T-cell (primary cell): Measurements from ENCODE around the gene ST6GALNAC3. TPM values are rescaled to one million over a fixed set of nuclear protein-coding genes. Genes with fewer than 3 reads are reported as not detected.
A peak's percentile ranks its signal among the peaks of the same experiment; 100 is the strongest.

Experiments
- ATAC-seq, 4 experiments: fragments of 200-7000 bp in 3 of 4; fragments of 150-1000 bp in 1 of 4; cut with Tn5 transposase; replicated peaks in 1 of 4; 1 replicate in 3 of 4; 2 replicates in 1 of 4; pipeline ENCODE4 v1.10.0; 2021; ENCODE audit warnings: moderate library complexity in 3 of 4, mild to moderate bottlenecking in 2 of 4, moderate number of reproducible peaks in 1 of 4
- CTCF ChIA-PET, 2 donors: fragments of 300-600 bp; sonication (Branson Sonifier 250); formaldehyde crosslinking; loops; one replicate each; lab custom pipeline; 2022; ENCODE audit warnings: antibody characterized with exemption in 2 of 2; lab: Charles Lee
- POLR2A ChIA-PET, 2 donors: fragments of 300-600 bp; sonication (Branson Sonifier 250); formaldehyde crosslinking; loops; one replicate each; lab custom pipeline; 2022; ENCODE audit warnings: antibody characterized with exemption in 2 of 2; lab: Charles Lee
- DNase-seq, 35 experiments: peaks; one replicate each; pipeline versions ENCODE4 v3.0.0 to v3.0.0-alpha.2; 2013 to 2023
- H3K27ac ChIP-seq: one replicate; pipeline ENCODE4 v1.5.1; 2013; ENCODE audit warnings: low read length
- H3K27me3 ChIP-seq, 2 experiments: replicated peaks in 1 of 2; 1 replicate in 1 of 2; 2 replicates in 1 of 2; pipeline versions ENCODE4 v1.6.1 to v1.7.0; 2013; ENCODE audit warnings: low read length in 1 of 2, mixed read lengths in 1 of 2; ENCODE audit not compliant: control insufficient read depth in 2 of 2, insufficient read depth in 2 of 2; ENCODE audit errors: extremely low read depth in 1 of 2
- H3K36me3 ChIP-seq, 2 donors: 1 replicate in 1 of 2; 2 replicates in 1 of 2; pipeline versions ENCODE4 v1.6.1 to v1.7.0; 2013; ENCODE audit warnings: low read length in 1 of 2; ENCODE audit not compliant: control insufficient read depth in 2 of 2, insufficient read depth in 1 of 2; ENCODE audit errors: extremely low read depth in 1 of 2
- H3K4me1 ChIP-seq, 2 experiments: 1 replicate in 1 of 2; 2 replicates in 1 of 2; pipeline versions ENCODE4 v1.6.1 to v1.7.0; 2013; ENCODE audit warnings: low read length in 2 of 2, mixed read lengths in 1 of 2; ENCODE audit not compliant: insufficient read depth in 2 of 2, control insufficient read depth in 1 of 2; ENCODE audit errors: extremely low read depth in 1 of 2
- H3K4me3 ChIP-seq, 2 donors: 1 replicate in 1 of 2; 2 replicates in 1 of 2; pipeline versions ENCODE4 v1.5.1 to v1.7.0; 2013; ENCODE audit warnings: mild to moderate bottlenecking in 2 of 2, low read length in 1 of 2, moderate library complexity in 1 of 2; ENCODE audit not compliant: control insufficient read depth in 1 of 2; ENCODE audit errors: extremely low read depth in 1 of 2
- H3K9me3 ChIP-seq: 2 replicates; pipeline ENCODE4 v1.7.0; 2013
- H3K27ac Mint-ChIP-seq, 2 donors: one replicate each; pipeline ENCODE4 v1.8.0; 2020 to 2021; ENCODE audit warnings: mild to moderate bottlenecking in 2 of 2, mixed read lengths in 2 of 2
- H3K27me3 Mint-ChIP-seq, 2 donors: one replicate each; pipeline ENCODE4 v1.8.0; 2021 to 2022; ENCODE audit warnings: mixed read lengths in 2 of 2
- H3K36me3 Mint-ChIP-seq: one replicate; pipeline ENCODE4 v1.8.0; 2021; ENCODE audit warnings: mixed read lengths
- H3K4me1 Mint-ChIP-seq, 3 donors: one replicate each; pipeline ENCODE4 v1.8.0; 2020 to 2022; ENCODE audit warnings: mixed read lengths in 3 of 3, mild to moderate bottlenecking in 1 of 3
- H3K4me3 Mint-ChIP-seq, 3 donors: one replicate each; pipeline ENCODE4 v1.8.0; 2020 to 2022; ENCODE audit warnings: mild to moderate bottlenecking in 3 of 3, mixed read lengths in 3 of 3, moderate library complexity in 3 of 3
- H3K9me3 Mint-ChIP-seq, 3 donors: one replicate each; pipeline ENCODE4 v1.8.0; 2020 to 2022; ENCODE audit warnings: mixed read lengths in 3 of 3
- WGBS: methylation state at CpG from one replicate; pipeline ENCODE4 v1.1.5; 2013; ENCODE audit warnings: missing lambda C conversion rate; ENCODE audit not compliant: insufficient coverage; 5-methylcytosine and 5-hydroxymethylcytosine counted together
- total RNA-seq, 35 experiments: library from RNA in 6 of 35; stranded (reverse) in 6 of 35; fragments of 120-200 nt in 1 of 35; gene quantifications; one replicate each; pipeline versions ENCODE4 v1.2.1 to v1.2.4 and lab custom pipeline; 2013 to 2026

ST6GALNAC3 gene
- total RNA-seq, 5 donors from 2014 or later (not counting 1 experiment from before 2014, with no cell fraction given) = 0.33 to 6.6 (median 1.5) TPM

- WGBS = 50% methylated on average over 1 of the region's 2 CpGs
- H3K9me3 Mint-ChIP-seq = no peaks in the 10 kb centered on the region
- ATAC-seq (no peak), DNase-seq (no peak)
- H3K4me3 Mint-ChIP-seq = no peak overlapping the region
- Histone ChIP-seq H3K4me1 (peaks cover 3 to 10% of the 10 kb centered on the region in 2 experiments), H3K36me3 (peaks cover 0 to 3% of the 10 kb centered on the region in 2 donors), H3K9me3 (no peaks in the 10 kb centered on the region), H3K4me3 (no peak overlapping the region), H3K27me3 (no peaks in the 10 kb centered on the region), H3K27ac (no peak overlapping the region)
- H3K4me1 Mint-ChIP-seq = peaks cover 11 to 18% (median 15%) of the 10 kb centered on the region in 3 donors
- ChIA-PET POLR2A (no interaction called here), CTCF (no interaction called here)
- no peak overlapping the region for H3K27ac Mint-ChIP-seq
- H3K36me3 Mint-ChIP-seq = no peaks in the 10 kb centered on the region
- H3K27me3 Mint-ChIP-seq = no peaks in the 10 kb centered on the region
Observed at GRCh38 chr1:76503736-76504135, 429.2 kb downstream of the ST6GALNAC3 start.

GRCh38 chr1:76507376-76507775 is 432.8 kb downstream of the ST6GALNAC3 start:
- CTCF ChIA-PET = no interaction called here
- H3K4me1 Mint-ChIP-seq = peaks cover 7 to 19% (median 9%) of the 10 kb centered on the region in 3 donors

DNA sequence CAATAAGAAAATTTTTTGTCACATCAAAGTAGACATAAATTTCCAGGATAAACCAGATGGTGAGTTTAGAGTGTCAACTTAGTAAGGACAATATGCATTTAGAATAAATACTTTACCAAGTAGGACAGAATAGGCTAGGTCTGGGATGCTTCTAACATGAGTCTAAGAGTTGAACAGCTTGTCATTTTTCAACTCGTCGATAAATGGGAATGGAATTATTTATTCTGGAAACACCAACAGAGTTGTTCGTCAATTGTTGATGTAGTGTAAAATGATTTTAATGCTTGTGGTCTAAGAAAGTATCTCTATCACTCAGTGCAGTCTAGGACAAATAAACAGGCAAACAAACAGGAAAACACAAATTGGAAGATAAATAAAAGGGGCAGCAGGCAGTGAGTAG is 434.3 kb downstream of the ST6GALNAC3 start:
- Mint-ChIP-seq H3K27me3 (no peaks in the 10 kb centered on the region), H3K36me3 (no peaks in the 10 kb centered on the region), H3K9me3 (no peaks in the 10 kb centered on the region), H3K27ac (no peak overlapping the region), H3K4me3 (no peak overlapping the region), H3K4me1 (peaks cover 7 to 16% (median 8%) of the 10 kb centered on the region in 3 donors)
- H3K4me3 ChIP-seq = no peak overlapping the region
- WGBS = 100% methylated on average over 2 of the region's 3 CpGs
- H3K9me3 ChIP-seq = no peaks in the 10 kb centered on the region
- POLR2A ChIA-PET = no interaction called here
- DNase-seq = no peak
- H3K27me3 ChIP-seq = no peaks in the 10 kb centered on the region
- no peak for ATAC-seq
- peaks cover 5 to 8% of the 10 kb centered on the region in 2 experiments for H3K4me1 ChIP-seq
- CTCF ChIA-PET = no interaction called here
- H3K27ac ChIP-seq = no peak overlapping the region
- peaks cover 0 to 3% of the 10 kb centered on the region in 2 donors for H3K36me3 ChIP-seq

More at GRCh38 chr1:76507376-76507775, 432.8 kb downstream of the ST6GALNAC3 start:
- H3K36me3 Mint-ChIP-seq = no peaks in the 10 kb centered on the region
- no peaks in the 10 kb centered on the region for H3K27me3 Mint-ChIP-seq
- POLR2A ChIA-PET = no interaction called here
- ATAC-seq (no peak), DNase-seq (no peak)
- Histone ChIP-seq H3K4me3 (no peak overlapping the region), H3K9me3 (no peaks in the 10 kb centered on the region), H3K27me3 (no peaks in the 10 kb centered on the region), H3K27ac (no peak overlapping the region), H3K36me3 (peaks cover 0 to 3% of the 10 kb centered on the region in 2 donors), H3K4me1 (peaks cover 5 to 8% of the 10 kb centered on the region in 2 experiments)
- no peak overlapping the region for H3K4me3 Mint-ChIP-seq
- H3K27ac Mint-ChIP-seq = no peak overlapping the region
- whole genome bisulfite sequencing = no CpG with 5 or more reads among the region's 3 CpGs
- H3K9me3 Mint-ChIP-seq = no peaks in the 10 kb centered on the region

- Histone ChIP-seq H3K4me3 (no peak overlapping the region), H3K4me1 (peaks cover 5 to 8% of the 10 kb centered on the region in 2 experiments), H3K27ac (no peak overlapping the region), H3K9me3 (no peaks in the 10 kb centered on the region), H3K36me3 (peaks cover 0 to 3% of the 10 kb centered on the region in 2 donors), H3K27me3 (no peaks in the 10 kb centered on the region)
- DNase-seq = no peak
- no peaks in the 10 kb centered on the region for H3K9me3 Mint-ChIP-seq
- 52% methylated on average over 2 of the region's 7 CpGs for WGBS
- ChIA-PET POLR2A (no interaction called here), CTCF (no interaction called here)
- H3K27ac Mint-ChIP-seq = no peak overlapping the region
- H3K4me3 Mint-ChIP-seq = peak overlapping the region in 1 of 3 donors; percentile 11
- H3K36me3 Mint-ChIP-seq = no peaks in the 10 kb centered on the region
- peaks cover 7 to 16% (median 8%) of the 10 kb centered on the region in 3 donors for H3K4me1 Mint-ChIP-seq
- ATAC-seq = peak in 2 of 4 experiments; percentile 29 to 37
- H3K27me3 Mint-ChIP-seq = no peaks in the 10 kb centered on the region
Observed at GRCh38 chr1:76510672-76511557, 436.4 kb downstream of the ST6GALNAC3 start.

- Histone ChIP-seq H3K4me3 (no peak overlapping the region), H3K4me1 (peaks cover 5 to 8% of the 10 kb centered on the region in 2 experiments), H3K9me3 (no peaks in the 10 kb centered on the region), H3K36me3 (peaks cover 0 to 3% of the 10 kb centered on the region in 2 donors), H3K27me3 (no peaks in the 10 kb centered on the region), H3K27ac (no peak overlapping the region)
- ChIA-PET POLR2A (no interaction called here), CTCF (no interaction called here)
- DNase-seq = no peak
- no peaks in the 10 kb centered on the region for H3K9me3 Mint-ChIP-seq
- H3K4me1 Mint-ChIP-seq = peaks cover 7 to 16% (median 8%) of the 10 kb centered on the region in 3 donors
- H3K4me3 Mint-ChIP-seq = peak overlapping the region in 1 of 3 donors; percentile 11
- H3K27ac Mint-ChIP-seq = no peak overlapping the region
- no peak for ATAC-seq
- WGBS = no CpG with 5 or more reads among the region's 5 CpGs
- no peaks in the 10 kb centered on the region for H3K27me3 Mint-ChIP-seq
- no peaks in the 10 kb centered on the region for H3K36me3 Mint-ChIP-seq
Observed at GRCh38 chr1:76511558-76512179, 437.1 kb downstream of the ST6GALNAC3 start.

- no peaks in the 10 kb centered on the region for H3K4me1 Mint-ChIP-seq
- no peaks in the 10 kb centered on the region for H3K27me3 Mint-ChIP-seq
- WGBS = 81% methylated on average over 2 of the region's 3 CpGs
- no peak overlapping the region for H3K4me3 Mint-ChIP-seq
- H3K27ac Mint-ChIP-seq = no peak overlapping the region
- H3K4me3 ChIP-seq = no peak overlapping the region
- CTCF ChIA-PET = no interaction called here
- no peaks in the 10 kb centered on the region for H3K9me3 ChIP-seq
- H3K9me3 Mint-ChIP-seq = no peaks in the 10 kb centered on the region
- H3K36me3 ChIP-seq = no peaks in the 10 kb centered on the region
- H3K36me3 Mint-ChIP-seq = no peaks in the 10 kb centered on the region
- H3K4me1 ChIP-seq = no peaks in the 10 kb centered on the region
- no peaks in the 10 kb centered on the region for H3K27me3 ChIP-seq
- no peak overlapping the region for H3K27ac ChIP-seq
- no peak for ATAC-seq
- POLR2A ChIA-PET = no interaction called here
- DNase-seq = no peak
Observed at GRCh38 chr1:76530953-76531352, 456.4 kb downstream of the ST6GALNAC3 start.
